T-cell (primary cell): ENCODE measurements around the gene GSTO2. TPM values are rescaled to one million over a fixed set of nuclear protein-coding genes. Genes with fewer than 3 reads are reported as not detected.

ENCODE experiments used
- ATAC-seq, 4 experiments: fragments of 200-7000 bp in 3 of 4; fragments of 150-1000 bp in 1 of 4; cut with Tn5 transposase; replicated peaks in 1 of 4; 1 replicate in 3 of 4; 2 replicates in 1 of 4; pipeline ENCODE4 v1.10.0; 2021; ENCODE audit warnings: moderate library complexity in 3 of 4, mild to moderate bottlenecking in 2 of 4, moderate number of reproducible peaks in 1 of 4
- CTCF ChIA-PET, 2 donors: fragments of 300-600 bp; sonication (Branson Sonifier 250); formaldehyde crosslinking; loops; one replicate each; lab custom pipeline; 2022; ENCODE audit warnings: antibody characterized with exemption in 2 of 2; lab: Charles Lee
- POLR2A ChIA-PET, 2 donors: fragments of 300-600 bp; sonication (Branson Sonifier 250); formaldehyde crosslinking; loops; one replicate each; lab custom pipeline; 2022; ENCODE audit warnings: antibody characterized with exemption in 2 of 2; lab: Charles Lee
- DNase-seq, 35 experiments: peaks; one replicate each; pipeline versions ENCODE4 v3.0.0 to v3.0.0-alpha.2; 2013 to 2023
- H3K27ac ChIP-seq: one replicate; pipeline ENCODE4 v1.5.1; 2013; ENCODE audit warnings: low read length
- H3K27me3 ChIP-seq, 2 experiments: replicated peaks in 1 of 2; 1 replicate in 1 of 2; 2 replicates in 1 of 2; pipeline versions ENCODE4 v1.6.1 to v1.7.0; 2013; ENCODE audit warnings: low read length in 1 of 2, mixed read lengths in 1 of 2; ENCODE audit not compliant: control insufficient read depth in 2 of 2, insufficient read depth in 2 of 2; ENCODE audit errors: extremely low read depth in 1 of 2
- H3K36me3 ChIP-seq, 2 donors: 1 replicate in 1 of 2; 2 replicates in 1 of 2; pipeline versions ENCODE4 v1.6.1 to v1.7.0; 2013; ENCODE audit warnings: low read length in 1 of 2; ENCODE audit not compliant: control insufficient read depth in 2 of 2, insufficient read depth in 1 of 2; ENCODE audit errors: extremely low read depth in 1 of 2
- H3K4me1 ChIP-seq, 2 experiments: 1 replicate in 1 of 2; 2 replicates in 1 of 2; pipeline versions ENCODE4 v1.6.1 to v1.7.0; 2013; ENCODE audit warnings: low read length in 2 of 2, mixed read lengths in 1 of 2; ENCODE audit not compliant: insufficient read depth in 2 of 2, control insufficient read depth in 1 of 2; ENCODE audit errors: extremely low read depth in 1 of 2
- H3K4me3 ChIP-seq, 2 donors: 1 replicate in 1 of 2; 2 replicates in 1 of 2; pipeline versions ENCODE4 v1.5.1 to v1.7.0; 2013; ENCODE audit warnings: mild to moderate bottlenecking in 2 of 2, low read length in 1 of 2, moderate library complexity in 1 of 2; ENCODE audit not compliant: control insufficient read depth in 1 of 2; ENCODE audit errors: extremely low read depth in 1 of 2
- H3K9me3 ChIP-seq: 2 replicates; pipeline ENCODE4 v1.7.0; 2013
- H3K27ac Mint-ChIP-seq, 2 donors: one replicate each; pipeline ENCODE4 v1.8.0; 2020 to 2021; ENCODE audit warnings: mild to moderate bottlenecking in 2 of 2, mixed read lengths in 2 of 2
- H3K27me3 Mint-ChIP-seq, 2 donors: one replicate each; pipeline ENCODE4 v1.8.0; 2021 to 2022; ENCODE audit warnings: mixed read lengths in 2 of 2
- H3K36me3 Mint-ChIP-seq: one replicate; pipeline ENCODE4 v1.8.0; 2021; ENCODE audit warnings: mixed read lengths
- H3K4me1 Mint-ChIP-seq, 3 donors: one replicate each; pipeline ENCODE4 v1.8.0; 2020 to 2022; ENCODE audit warnings: mixed read lengths in 3 of 3, mild to moderate bottlenecking in 1 of 3
- H3K4me3 Mint-ChIP-seq, 3 donors: one replicate each; pipeline ENCODE4 v1.8.0; 2020 to 2022; ENCODE audit warnings: mild to moderate bottlenecking in 3 of 3, mixed read lengths in 3 of 3, moderate library complexity in 3 of 3
- H3K9me3 Mint-ChIP-seq, 3 donors: one replicate each; pipeline ENCODE4 v1.8.0; 2020 to 2022; ENCODE audit warnings: mixed read lengths in 3 of 3
- WGBS: methylation state at CpG from one replicate; pipeline ENCODE4 v1.1.5; 2013; ENCODE audit warnings: missing lambda C conversion rate; ENCODE audit not compliant: insufficient coverage; 5-methylcytosine and 5-hydroxymethylcytosine counted together
- total RNA-seq, 35 experiments: library from RNA in 6 of 35; stranded (reverse) in 6 of 35; fragments of 120-200 nt in 1 of 35; gene quantifications; one replicate each; pipeline versions ENCODE4 v1.2.1 to v1.2.4 and lab custom pipeline; 2013 to 2026

The GSTO2 gene
- total RNA-seq, 5 donors from 2014 or later (not counting 1 experiment from before 2014, with no cell fraction given): 0.60 to 2.4 (median 1.9) TPM

GRCh38 chr10:104232613-104233102, 36.3 kb upstream of the GSTO2 start:
- Mint-ChIP-seq H3K27me3 (peaks cover 19 to 35% of the 10 kb centered on the region in 2 donors), H3K4me3 (peak overlapping the region; percentile 82 to 84 (median 83)), H3K4me1 (peaks cover 8 to 18% (median 17%) of the 10 kb centered on the region in 3 donors), H3K9me3 (peaks cover 0 to 11% (median 4%) of the 10 kb centered on the region in 3 donors), H3K27ac (no peak overlapping the region), H3K36me3 (no peaks in the 10 kb centered on the region)
- Histone ChIP-seq H3K27me3 (peaks cover 0 to 18% of the 10 kb centered on the region in 2 experiments), H3K4me1 (peaks cover 2 to 16% of the 10 kb centered on the region in 2 experiments), H3K27ac (no peak overlapping the region), H3K9me3 (no peaks in the 10 kb centered on the region), H3K4me3 (peak overlapping the region; percentile 63 to 75), H3K36me3 (no peaks in the 10 kb centered on the region)
- CTCF ChIA-PET: interaction anchor here in 1 of 2 donors (1.0 kb wide), 2 partner anchors 22 to 36 kb away, joined by 4 read pairs; partner anchors contain the start of genes GSTO1 and GSTO2
- DNase-seq: peak in 1 of 35 experiments; percentile 3
- POLR2A ChIA-PET: interaction anchor here (0.6 to 0.7 kb wide), 3 partner anchors 47 to 111 kb away, joined by 3 read pairs; partner anchors contain the start of gene SFR1 (in 1 of the 2)
- 2% methylated on average over 13 of the region's 20 CpGs for WGBS
- ATAC-seq: peak; percentile 18 to 26 (median 22)

DNA sequence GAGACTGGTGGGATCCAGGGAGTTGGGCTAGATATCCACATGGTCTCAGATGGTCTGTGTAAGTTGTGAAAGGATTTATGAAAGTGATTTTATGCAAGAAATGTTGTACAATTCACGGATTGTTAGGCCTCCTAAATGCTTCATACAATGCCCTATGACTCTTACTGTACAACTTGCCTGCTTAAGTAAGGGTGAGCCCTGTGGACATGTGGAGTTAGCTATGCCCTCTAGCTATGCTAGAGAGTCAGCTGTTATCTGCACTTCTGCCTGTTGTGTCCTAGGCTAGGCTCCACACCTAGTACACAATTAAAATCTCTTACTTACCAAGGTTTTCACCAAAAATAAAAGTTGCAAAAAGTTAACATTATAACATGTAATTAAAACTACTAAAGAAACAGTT, 35.2 kb upstream of the GSTO2 start:
- POLR2A ChIA-PET: no interaction called here
- no peak overlapping the region for H3K27ac Mint-ChIP-seq
- H3K9me3 ChIP-seq: no peaks in the 10 kb centered on the region
- H3K36me3 ChIP-seq: no peaks in the 10 kb centered on the region
- no peaks in the 10 kb centered on the region for H3K36me3 Mint-ChIP-seq
- DNase-seq (no peak), ATAC-seq (no peak)
- no CpG with 5 or more reads among the region's 1 CpG for whole genome bisulfite sequencing
- H3K27me3 ChIP-seq: peaks cover 0 to 23% of the 10 kb centered on the region in 2 experiments
- peak overlapping the region; percentile 49 to 84 (median 57) for H3K4me3 Mint-ChIP-seq
- peaks cover 2 to 16% of the 10 kb centered on the region in 2 experiments for H3K4me1 ChIP-seq
- H3K27me3 Mint-ChIP-seq: peaks cover 25 to 33% of the 10 kb centered on the region in 2 donors
- no peak overlapping the region for H3K4me3 ChIP-seq
- CTCF ChIA-PET: no interaction called here
- no peak overlapping the region for H3K27ac ChIP-seq
- H3K4me1 Mint-ChIP-seq: peaks cover 8 to 18% (median 17%) of the 10 kb centered on the region in 3 donors
- peaks cover 0 to 11% (median 4%) of the 10 kb centered on the region in 3 donors for H3K9me3 Mint-ChIP-seq

DNA sequence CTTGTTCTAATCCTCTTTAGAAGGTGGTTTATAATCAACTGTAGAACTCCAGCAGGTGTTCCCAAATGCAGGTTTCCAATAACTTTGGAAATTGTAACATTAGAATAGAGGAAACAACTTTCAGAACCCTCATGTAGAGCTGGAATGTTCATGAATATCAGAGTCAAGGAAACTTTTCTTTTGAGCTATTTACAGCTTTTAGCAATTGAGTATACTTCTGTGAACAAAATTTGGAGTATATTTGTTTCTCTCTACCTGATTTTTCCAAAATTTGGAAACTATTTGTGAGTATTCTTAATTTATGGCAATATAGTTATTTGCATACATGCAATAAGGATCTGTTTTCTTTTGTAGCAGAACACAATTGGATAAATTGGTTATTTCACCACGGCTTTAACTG, 34.0 kb upstream of the GSTO2 start:
- WGBS: 83% methylated on average over 1 of the region's 1 CpG
- ATAC-seq (no peak), DNase-seq (no peak)
- H3K36me3 Mint-ChIP-seq: no peaks in the 10 kb centered on the region
- Histone ChIP-seq H3K9me3 (no peaks in the 10 kb centered on the region), H3K4me1 (peaks cover 2 to 16% of the 10 kb centered on the region in 2 experiments), H3K27me3 (peaks cover 0 to 19% of the 10 kb centered on the region in 2 experiments), H3K4me3 (no peak overlapping the region), H3K36me3 (no peaks in the 10 kb centered on the region), H3K27ac (no peak overlapping the region)
- ChIA-PET CTCF (interaction anchor here in 1 of 2 donors (0.5 kb wide), 1 partner anchor 33 kb away, joined by 7 read pairs; no protein-coding TSS in a partner anchor), POLR2A (no interaction called here)
- no peak overlapping the region for H3K4me3 Mint-ChIP-seq
- H3K4me1 Mint-ChIP-seq: peaks cover 8 to 18% (median 17%) of the 10 kb centered on the region in 3 donors
- peaks cover 0 to 11% (median 4%) of the 10 kb centered on the region in 3 donors for H3K9me3 Mint-ChIP-seq
- no peak overlapping the region for H3K27ac Mint-ChIP-seq
- peaks cover 32% of the 10 kb centered on the region in 2 donors for H3K27me3 Mint-ChIP-seq

GRCh38 chr10:104235801-104236200, 33.2 kb upstream of the GSTO2 start:
- ATAC-seq: no peak
- POLR2A ChIA-PET: no interaction called here
- no CpG with 5 or more reads among the region's 3 CpGs for WGBS
- H3K36me3 ChIP-seq: no peaks in the 10 kb centered on the region
- Mint-ChIP-seq H3K27me3 (peaks cover 32 to 39% of the 10 kb centered on the region in 2 donors), H3K36me3 (no peaks in the 10 kb centered on the region), H3K4me1 (peaks cover 8 to 18% (median 17%) of the 10 kb centered on the region in 3 donors), H3K27ac (no peak overlapping the region), H3K4me3 (no peak overlapping the region), H3K9me3 (peaks cover 0 to 11% (median 4%) of the 10 kb centered on the region in 3 donors)
- no peaks in the 10 kb centered on the region for H3K9me3 ChIP-seq
- no peak overlapping the region for H3K27ac ChIP-seq
- CTCF ChIA-PET: no interaction called here
- H3K4me3 ChIP-seq: no peak overlapping the region
- peaks cover 0 to 15% of the 10 kb centered on the region in 2 experiments for H3K27me3 ChIP-seq
- peaks cover 2 to 16% of the 10 kb centered on the region in 2 experiments for H3K4me1 ChIP-seq
- no peak for DNase-seq

- no peak overlapping the region for H3K27ac ChIP-seq
- no peak overlapping the region for H3K27ac Mint-ChIP-seq
- no peak overlapping the region for H3K4me3 Mint-ChIP-seq
- DNase-seq: no peak
- H3K36me3 ChIP-seq: no peaks in the 10 kb centered on the region
- ChIA-PET POLR2A (no interaction called here), CTCF (no interaction called here)
- H3K9me3 ChIP-seq: no peaks in the 10 kb centered on the region
- H3K9me3 Mint-ChIP-seq: peaks cover 0 to 11% (median 4%) of the 10 kb centered on the region in 3 donors
- H3K4me1 ChIP-seq: no peaks in the 10 kb centered on the region
- H3K27me3 ChIP-seq: peaks cover 0 to 5% of the 10 kb centered on the region in 2 experiments
- no peak for ATAC-seq
- 23% methylated on average over 1 of the region's 2 CpGs for WGBS
- no peak overlapping the region for H3K4me3 ChIP-seq
- no peaks in the 10 kb centered on the region for H3K36me3 Mint-ChIP-seq
- H3K27me3 Mint-ChIP-seq: peaks cover 31 to 36% of the 10 kb centered on the region in 2 donors
- H3K4me1 Mint-ChIP-seq: no peaks in the 10 kb centered on the region
Observed at GRCh38 chr10:104240078-104240477, 28.9 kb upstream of the GSTO2 start.

DNA sequence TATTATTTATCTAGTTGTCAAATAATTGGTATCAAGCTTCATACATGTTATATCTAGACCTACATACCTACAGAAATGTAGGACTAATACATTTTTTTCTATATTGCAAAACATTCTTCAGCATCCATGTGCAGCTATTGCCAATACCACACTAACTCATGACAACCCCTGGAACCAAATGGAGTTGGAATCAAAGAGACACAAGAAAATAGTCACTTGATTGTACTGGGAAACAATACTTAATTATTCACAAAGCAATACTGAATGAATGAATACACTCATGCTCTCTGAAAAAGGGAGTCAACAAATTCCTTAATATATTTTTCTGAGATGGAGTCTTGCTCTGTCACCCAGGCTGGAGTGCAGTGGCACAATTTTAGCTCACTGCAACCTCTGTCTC, 26.4 kb upstream of the GSTO2 start:
- Mint-ChIP-seq H3K27me3 (peaks cover 25% of the 10 kb centered on the region in 2 donors), H3K36me3 (no peaks in the 10 kb centered on the region), H3K4me3 (no peak overlapping the region), H3K4me1 (peaks cover 0 to 5% (median 2%) of the 10 kb centered on the region in 3 donors), H3K9me3 (no peaks in the 10 kb centered on the region), H3K27ac (no peak overlapping the region)
- Histone ChIP-seq H3K4me1 (no peaks in the 10 kb centered on the region), H3K4me3 (no peak overlapping the region), H3K36me3 (no peaks in the 10 kb centered on the region), H3K9me3 (no peaks in the 10 kb centered on the region), H3K27me3 (peaks cover 0 to 5% of the 10 kb centered on the region in 2 experiments), H3K27ac (no peak overlapping the region)
- POLR2A ChIA-PET: no interaction called here
- CTCF ChIA-PET: no interaction called here
- ATAC-seq: no peak
- no peak for DNase-seq
